ENCODE measurements around the gene GLG1. TPM values are rescaled to one million over a fixed set of nuclear protein-coding genes. Genes with fewer than 3 reads are reported as not detected.

Gene GLG1
- polyA plus RNA-seq, 1 donor from 2014 or later, result 36.6 TPM

- Histone ChIP-seq H3K27me3 (ENCODE audit: insufficient read depth, low read depth, low read length) (no peaks in the 10 kb centered on the region), H3K79me2 (replicated peaks; ENCODE audit: insufficient read depth, low read length) (no peaks in the 10 kb centered on the region), H3K27ac (ENCODE audit: low read length) (no peak overlapping the region), H3K9ac (ENCODE audit: low read length) (no peak overlapping the region), H3K9me2 (ENCODE audit: insufficient read depth, low read length) (no peaks in the 10 kb centered on the region), H3F3A (ENCODE audit: insufficient read depth, low read length, poor library complexity, severe bottlenecking) (no peaks in the 10 kb centered on the region), H3K36me3 (ENCODE audit: insufficient read depth, low read length) (no peaks in the 10 kb centered on the region), H4K20me1 (ENCODE audit: insufficient read depth) (no peaks in the 10 kb centered on the region), H3K9me3 (ENCODE audit: low read length) (no peaks in the 10 kb centered on the region), H3K4me3 (ENCODE audit: low read length) (no peak overlapping the region), H2AFZ (ENCODE audit: low read depth, low read length) (no peak overlapping the region), H3K4me2 (ENCODE audit: low read length) (no peak overlapping the region)
- TF ChIP-seq POLR2AphosphoS5 (IDR thresholded peaks at IDR 0.05) (no peak), CTCF (IDR thresholded peaks at IDR 0.05; ENCODE audit: poor library complexity, severe bottlenecking) (no peak), REST (IDR thresholded peaks at IDR 0.05; ENCODE audit: borderline replicate concordance) (no peak), SMC3 (conservative IDR thresholded peaks at IDR 0.05; ENCODE audit: poor library complexity) (no peak), TAF1 (IDR thresholded peaks at IDR 0.05; ENCODE audit: low read depth) (no peak)
Observed at GRCh38 chr16:74449470-74449869, 157.4 kb downstream of the GLG1 start.

- H4K20me1 ChIP-seq (ENCODE audit: insufficient read depth), result no peaks in the 10 kb centered on the region
- no peaks in the 10 kb centered on the region for H3K27me3 ChIP-seq (ENCODE audit: insufficient read depth, low read depth, low read length)
- TF ChIP-seq MXI1 (conservative IDR thresholded peaks at IDR 0.05; ENCODE audit: poor library complexity, severe bottlenecking), result no peak
- TF ChIP-seq POLR2AphosphoS5 (IDR thresholded peaks at IDR 0.05), result no peak
- TF ChIP-seq EP300 (conservative IDR thresholded peaks at IDR 0.05; ENCODE audit: poor library complexity, severe bottlenecking), result no peak
- TF ChIP-seq EZH2 (IDR thresholded peaks at IDR 0.05; ENCODE audit: borderline replicate concordance, insufficient read depth, low read length, poor library complexity, severe bottlenecking), result no peak
- TF ChIP-seq RAD21 (conservative IDR thresholded peaks at IDR 0.05), result no peak
- no peak for TF ChIP-seq TAF1 (IDR thresholded peaks at IDR 0.05; ENCODE audit: low read depth)
- TF ChIP-seq REST (IDR thresholded peaks at IDR 0.05; ENCODE audit: borderline replicate concordance), result no peak
- TF ChIP-seq CTCF (IDR thresholded peaks at IDR 0.05; ENCODE audit: poor library complexity, severe bottlenecking), result no peak
- no peaks in the 10 kb centered on the region for H3K36me3 ChIP-seq (ENCODE audit: insufficient read depth, low read length)
- no peak overlapping the region for H3K4me3 ChIP-seq (ENCODE audit: low read length)
- H3K79me2 ChIP-seq (replicated peaks; ENCODE audit: insufficient read depth, low read length), result no peaks in the 10 kb centered on the region
- H3F3A ChIP-seq (ENCODE audit: insufficient read depth, low read length, poor library complexity, severe bottlenecking), result no peaks in the 10 kb centered on the region
- no peaks in the 10 kb centered on the region for H3K9me3 ChIP-seq (ENCODE audit: low read length)
- no peak overlapping the region for H3K4me2 ChIP-seq (ENCODE audit: low read length)
- H3K9me2 ChIP-seq (ENCODE audit: insufficient read depth, low read length), result no peaks in the 10 kb centered on the region
- no peak overlapping the region for H3K9ac ChIP-seq (ENCODE audit: low read length)
- H2AFZ ChIP-seq (ENCODE audit: low read depth, low read length), result no peak overlapping the region
- H3K27ac ChIP-seq (ENCODE audit: low read length), result no peak overlapping the region
Observed at GRCh38 chr16:74448990-74449389, 157.9 kb downstream of the GLG1 start.

All from neural cell (in vitro differentiated cells).